H9 (cell line): ENCODE results near the gene NEGR1. TPM values are rescaled to one million over a fixed set of nuclear protein-coding genes. Genes with fewer than 3 reads are reported as not detected.

Experiments
- DNase-seq: peaks from one replicate; pipeline ENCODE4 v3.0.0-alpha.2; 2017
- H2AFZ ChIP-seq: one replicate; pipeline ENCODE4 v1.6.1; 2013; ENCODE audit warnings: mild to moderate bottlenecking, low read length, control low read depth, moderate library complexity
- H2AK5ac ChIP-seq: 2 replicates; pipeline ENCODE4 v1.6.1; 2013; ENCODE audit warnings: low read length, control low read depth, mixed read lengths; ENCODE audit not compliant: insufficient read length
- H2BK120ac ChIP-seq: one replicate; pipeline ENCODE4 v1.6.1; 2013; ENCODE audit warnings: low read depth, mild to moderate bottlenecking, low read length, control low read depth, inconsistent platforms; ENCODE audit not compliant: poor library complexity, severe bottlenecking
- H2BK12ac ChIP-seq: 2 replicates; pipeline ENCODE4 v1.6.1; 2013; ENCODE audit warnings: low read length, control low read depth, mixed read lengths, low read depth; ENCODE audit not compliant: insufficient read length
- H2BK15ac ChIP-seq: 2 replicates; pipeline ENCODE4 v1.6.1; 2013; ENCODE audit warnings: low read depth, low read length, control low read depth
- H2BK20ac ChIP-seq: one replicate; pipeline ENCODE4 v1.6.1; 2013; ENCODE audit warnings: low read depth, mild to moderate bottlenecking, low read length, control low read depth, inconsistent platforms; ENCODE audit not compliant: poor library complexity, severe bottlenecking
- H2BK5ac ChIP-seq: 2 replicates; pipeline ENCODE4 v1.6.1; 2013; ENCODE audit warnings: low read length, control low read depth, mixed read lengths; ENCODE audit not compliant: insufficient read length
- H3K14ac ChIP-seq: 2 replicates; pipeline ENCODE4 v1.6.1; 2013; ENCODE audit warnings: low read length, control low read depth; ENCODE audit not compliant: insufficient read depth
- H3K18ac ChIP-seq: 2 replicates; pipeline ENCODE4 v1.6.1; 2013; ENCODE audit warnings: low read depth, mild to moderate bottlenecking, mixed read lengths, low read length, control low read depth; ENCODE audit not compliant: insufficient read length
- H3K23ac ChIP-seq: 2 replicates; pipeline ENCODE4 v1.6.1; 2013; ENCODE audit warnings: low read length, control low read depth, mixed read lengths, low read depth; ENCODE audit not compliant: insufficient read length
- H3K23me2 ChIP-seq: 2 replicates; pipeline ENCODE4 v1.6.1; 2013; ENCODE audit warnings: low read depth, mild to moderate bottlenecking, mixed read lengths, low read length, control low read depth; ENCODE audit not compliant: insufficient read length, poor library complexity, severe bottlenecking
- H3K27ac ChIP-seq: 2 replicates; pipeline ENCODE4 v1.5.1; 2013; ENCODE audit warnings: low read length, control low read depth, mixed read lengths, low read depth; ENCODE audit not compliant: insufficient read length
- H3K27me3 ChIP-seq: 2 replicates; pipeline ENCODE4 v1.6.1; 2013; ENCODE audit warnings: low read length, control low read depth, inconsistent platforms; ENCODE audit not compliant: insufficient read depth
- H3K4ac ChIP-seq: 2 replicates; pipeline ENCODE4 v1.6.1; 2013; ENCODE audit warnings: low read depth, mild to moderate bottlenecking, control low read depth, inconsistent platforms, low read length, moderate library complexity
- H3K4me1 ChIP-seq: 2 replicates; pipeline ENCODE4 v1.6.1; 2013; ENCODE audit warnings: low read length, control low read depth, inconsistent platforms; ENCODE audit not compliant: insufficient read depth
- H3K4me2 ChIP-seq: 2 replicates; pipeline ENCODE4 v1.6.1; 2013; ENCODE audit warnings: low read length, control low read depth, mixed read lengths; ENCODE audit not compliant: insufficient read length, insufficient read depth
- H3K56ac ChIP-seq: 2 replicates; pipeline ENCODE4 v1.6.1; 2013; ENCODE audit warnings: low read depth, mild to moderate bottlenecking, mixed read lengths, low read length, control low read depth; ENCODE audit not compliant: insufficient read length
- H3K79me1 ChIP-seq: 2 replicates; pipeline ENCODE4 v1.6.1; 2013; ENCODE audit warnings: low read depth, mild to moderate bottlenecking, moderate library complexity, low read length, control low read depth, inconsistent platforms; ENCODE audit not compliant: insufficient read depth, poor library complexity, severe bottlenecking
- H3K79me2 ChIP-seq: 2 replicates; pipeline ENCODE4 v1.6.1; 2013; ENCODE audit warnings: low read length, control low read depth, inconsistent platforms; ENCODE audit not compliant: insufficient read depth
- H3K9ac ChIP-seq: 2 replicates; pipeline ENCODE4 v1.6.1; 2013; ENCODE audit warnings: low read length, control low read depth, mixed read lengths; ENCODE audit not compliant: insufficient read length; ENCODE audit errors: extremely low read depth
- H3K9me3 ChIP-seq: one replicate; pipeline ENCODE4 v1.6.1; 2013; ENCODE audit warnings: low read depth, low read length, inconsistent platforms; ENCODE audit not compliant: control insufficient read depth
- H3T11ph ChIP-seq: one replicate; pipeline ENCODE4 v1.6.1; 2013; ENCODE audit warnings: mild to moderate bottlenecking, low read length, control low read depth, inconsistent platforms
- H4K20me1 ChIP-seq: one replicate; pipeline ENCODE4 v1.6.1; 2013; ENCODE audit not compliant: control insufficient read depth, insufficient read length, insufficient read depth
- H4K5ac ChIP-seq: 2 replicates; pipeline ENCODE4 v1.6.1; 2013; ENCODE audit warnings: low read depth, mild to moderate bottlenecking, mixed read lengths, low read length, control low read depth; ENCODE audit not compliant: insufficient read length
- H4K8ac ChIP-seq: replicated peaks from 2 replicates; pipeline ENCODE4 v1.6.1; 2013; ENCODE audit warnings: low read length, control low read depth, mixed read lengths, low read depth; ENCODE audit not compliant: insufficient read length
- H4K91ac ChIP-seq: 2 replicates; pipeline ENCODE4 v1.6.1; 2013; ENCODE audit warnings: low read depth, mild to moderate bottlenecking, moderate library complexity, mixed read lengths, low read length, control low read depth; ENCODE audit not compliant: insufficient read length
- H3K27ac Mint-ChIP-seq, 3 experiments: 2 replicates in 2 of 3; 3 replicates in 1 of 3; pipeline ENCODE4 v1.8.0; 2020 to 2021; ENCODE audit warnings: mixed read lengths in 3 of 3, mild to moderate bottlenecking in 1 of 3, moderate library complexity in 1 of 3
- H3K27me3 Mint-ChIP-seq: 2 replicates; pipeline ENCODE4 v1.8.0; 2021; ENCODE audit warnings: low read depth, mild to moderate bottlenecking, moderate library complexity, mixed read lengths
- H3K36me3 Mint-ChIP-seq, 3 experiments: 2 replicates in 2 of 3; 3 replicates in 1 of 3; pipeline ENCODE4 v1.8.0; 2020 to 2021; ENCODE audit warnings: low read depth in 3 of 3, mixed read lengths in 3 of 3; ENCODE audit not compliant: insufficient read depth in 1 of 3
- H3K4me1 Mint-ChIP-seq, 2 experiments: 2 replicates each; pipeline ENCODE4 v1.8.0; 2020; ENCODE audit warnings: mixed read lengths in 2 of 2
- H3K4me3 Mint-ChIP-seq, 2 experiments: 2 replicates in 1 of 2; 3 replicates in 1 of 2; pipeline ENCODE4 v1.8.0; 2020 to 2021; ENCODE audit warnings: mild to moderate bottlenecking in 2 of 2, mixed read lengths in 2 of 2, moderate library complexity in 1 of 2
- H3K9me3 Mint-ChIP-seq, 2 experiments: 2 replicates in 1 of 2; 3 replicates in 1 of 2; pipeline ENCODE4 v1.8.0; 2020; ENCODE audit warnings: mild to moderate bottlenecking in 2 of 2, mixed read lengths in 2 of 2, moderate library complexity in 1 of 2
- CTCF ChIP-seq: fragments of 200-600 bp; sonication (generic); conservative IDR thresholded peaks from 3 replicates; pipeline ENCODE4 v1.8.0; 2021; ENCODE audit warnings: antibody characterized with exemption, mild to moderate bottlenecking
- WGBS: extraction: QIAGEN DNeasy Blood & Tissue Kit; methylation state at CpG from one replicate; pipeline ENCODE4 v1.1.7; 2013; ENCODE audit warnings: missing lambda C conversion rate, low lambda C conversion rate, mixed read lengths; ENCODE audit not compliant: insufficient read length; ENCODE audit errors: extremely low coverage; 5-methylcytosine and 5-hydroxymethylcytosine counted together
- total RNA-seq: library from RNA; stranded (reverse); gene quantifications from 2 replicates; pipeline ENCODE4 v1.2.1, GENCODE V29; 2021

The NEGR1 gene
- total RNA-seq, 1 experiment from 2014 or later, result 0.13 TPM

- Histone ChIP-seq H2BK120ac (no peak overlapping the region), H4K8ac (no peak overlapping the region), H3K23me2 (no peaks in the 10 kb centered on the region), H3K79me1 (no peaks in the 10 kb centered on the region), H4K20me1 (no peaks in the 10 kb centered on the region), H3K14ac (no peak overlapping the region), H3K4me1 (no peaks in the 10 kb centered on the region), H2BK20ac (no peak overlapping the region), H3K9ac (no peak overlapping the region), H2BK5ac (no peak overlapping the region), H3K27me3 (no peaks in the 10 kb centered on the region), H2BK15ac (no peak overlapping the region), H3K27ac (no peak overlapping the region), H2BK12ac (no peak overlapping the region), H3K18ac (no peak overlapping the region), H3K56ac (no peak overlapping the region), H2AFZ (no peak overlapping the region), H3K9me3 (no peaks in the 10 kb centered on the region), H3K4ac (no peak overlapping the region), H4K91ac (no peak overlapping the region), H3K79me2 (no peaks in the 10 kb centered on the region), H3K4me2 (no peak overlapping the region), H3K23ac (no peak overlapping the region), H3T11ph (no peak overlapping the region), H2AK5ac (no peak overlapping the region), H4K5ac (no peak overlapping the region)
- TF ChIP-seq CTCF, result no peak
- WGBS, result no CpG with 5 or more reads among the region's 2 CpGs
- no peak overlapping the region for H3K4me3 Mint-ChIP-seq
- no peaks in the 10 kb centered on the region for H3K9me3 Mint-ChIP-seq
- no peak for DNase-seq
- H3K36me3 Mint-ChIP-seq, result no peaks in the 10 kb centered on the region
- H3K27ac Mint-ChIP-seq, result 0 out of 7 replicates have a peak overlapping the region, but pooled peaks of 1 of the 3 experiments have one; percentile 14
- H3K27me3 Mint-ChIP-seq, result no peaks in the 10 kb centered on the region
- peaks cover 3% of the 10 kb centered on the region in 2 experiments; a peak in 2 of 4 replicates for H3K4me1 Mint-ChIP-seq
These were observed 230.8 kb downstream of the NEGR1 start for GRCh38 chr1:72051538-72051937.
